SK-N-SH treated with all-trans-retinoic acid at 6 μM for 48 hours (cell line): Measurements from ENCODE around the gene APOB.

Experiments used
- ATAC-seq: fragments of 200-7000 bp; cut with Tn5 transposase; 3 replicates; pipeline ENCODE4 v1.9.1; 2020; ENCODE audit warnings: mild to moderate bottlenecking, moderate library complexity
- ARNTL ChIP-seq: fragments of 450-650 bp; formaldehyde crosslinking; IDR thresholded peaks from 2 replicates; pipeline ENCODE4 v1.5.0; 2020; ENCODE audit warnings: low read depth, mild to moderate bottlenecking, moderate library complexity, borderline replicate concordance
- BACH2 ChIP-seq: fragments of 250-450 bp; sonication (Bioruptor Pico); IDR thresholded peaks from 2 replicates; pipeline ENCODE4 v1.9.0; 2021; ENCODE audit warnings: mild to moderate bottlenecking, borderline replicate concordance
- CSDC2 ChIP-seq: fragments of 250-450 bp; sonication (Bioruptor Pico); IDR thresholded peaks from 2 replicates; pipeline ENCODE4 v1.5.0; 2020; ENCODE audit warnings: mild to moderate bottlenecking, moderate library complexity
- ESRRG ChIP-seq: fragments of 250-450 bp; sonication (Bioruptor Pico); IDR thresholded peaks from 2 replicates; pipeline ENCODE4 v1.6.1; 2021; ENCODE audit warnings: mild to moderate bottlenecking
- GLIS3 ChIP-seq: fragments of 250-450 bp; sonication (Bioruptor Pico); IDR thresholded peaks from 2 replicates; pipeline ENCODE4 v1.5.0; 2020; ENCODE audit warnings: mild to moderate bottlenecking, moderate library complexity
- ISL1 ChIP-seq: fragments of 250-450 bp; sonication (Bioruptor Pico); IDR thresholded peaks from 2 replicates; pipeline ENCODE4 v2.1.2; 2022; ENCODE audit warnings: mild to moderate bottlenecking, moderate library complexity
- OSR1 ChIP-seq: fragments of 250-450 bp; sonication (Bioruptor Pico); IDR thresholded peaks from 2 replicates; pipeline ENCODE4 v1.8.0; 2022; ENCODE audit warnings: moderate library complexity, mild to moderate bottlenecking, inconsistent platforms
- PPARA ChIP-seq: fragments of 250-450 bp; sonication (Bioruptor Pico); IDR thresholded peaks from 2 replicates; pipeline ENCODE4 v1.5.0; 2020; ENCODE audit warnings: mild to moderate bottlenecking, borderline replicate concordance
- RARB ChIP-seq: fragments of 250-450 bp; sonication (Bioruptor Pico); IDR thresholded peaks from 2 replicates; pipeline ENCODE4 v1.8.0; 2021; ENCODE audit warnings: mild to moderate bottlenecking, moderate library complexity
- SNAI2 ChIP-seq: fragments of 250-450 bp; sonication (Bioruptor Pico); IDR thresholded peaks from 2 replicates; pipeline ENCODE4 v1.5.0; 2020; ENCODE audit warnings: mild to moderate bottlenecking, moderate library complexity
- TCF4 ChIP-seq: fragments of 250-450 bp; sonication (Bioruptor Pico); IDR thresholded peaks from 2 replicates; pipeline ENCODE4 v1.8.0; 2021; ENCODE audit warnings: mild to moderate bottlenecking, moderate library complexity, borderline replicate concordance
- TOX ChIP-seq: fragments of 250-450 bp; sonication (Bioruptor Pico); IDR thresholded peaks from 2 replicates; pipeline ENCODE4 v1.8.0; 2021; ENCODE audit warnings: mild to moderate bottlenecking, moderate library complexity, borderline replicate concordance
- ZC3H10 ChIP-seq: fragments of 250-450 bp; sonication (Bioruptor Pico); IDR thresholded peaks from 2 replicates; pipeline ENCODE4 v1.5.1; 2021; ENCODE audit warnings: mild to moderate bottlenecking, moderate library complexity
- ZFP30 ChIP-seq: fragments of 450-650 bp; formaldehyde crosslinking; IDR thresholded peaks from 2 replicates; pipeline ENCODE4 v1.5.0; 2022; ENCODE audit warnings: mild to moderate bottlenecking, moderate library complexity
- ZNF70 ChIP-seq: fragments of 450-650 bp; formaldehyde crosslinking; IDR thresholded peaks from 2 replicates; pipeline ENCODE4 v1.5.0; 2020; ENCODE audit warnings: mild to moderate bottlenecking, moderate library complexity
- TF ChIP-seq, protein P1 (sequence below): fragments of 250-450 bp; sonication (Bioruptor Pico); IDR thresholded peaks from 2 replicates; pipeline ENCODE4 v1.8.0; 2020; ENCODE audit warnings: mild to moderate bottlenecking, moderate library complexity, borderline replicate concordance
- TF ChIP-seq, protein P2 (sequence below): fragments of 250-450 bp; sonication (Bioruptor Pico); IDR thresholded peaks from 2 replicates; pipeline ENCODE4 v1.5.0; 2020; ENCODE audit warnings: mild to moderate bottlenecking, moderate library complexity
- TF ChIP-seq, protein P3 (sequence below): fragments of 250-450 bp; sonication (Bioruptor Pico); IDR thresholded peaks from 2 replicates; pipeline ENCODE4 v1.5.1; 2021; ENCODE audit warnings: mild to moderate bottlenecking, moderate library complexity
- TF ChIP-seq, protein P4 (sequence below): fragments of 250-450 bp; sonication (Bioruptor Pico); IDR thresholded peaks from 2 replicates; pipeline ENCODE4 v1.5.1; 2020; ENCODE audit warnings: low read depth, mild to moderate bottlenecking, moderate library complexity
- TF ChIP-seq, protein P5 (sequence below): fragments of 250-450 bp; sonication (Bioruptor Pico); IDR thresholded peaks from 2 replicates; pipeline ENCODE4 v1.8.0; 2021; ENCODE audit warnings: low read depth, mild to moderate bottlenecking, moderate library complexity, borderline replicate concordance

The APOB gene

DNA sequence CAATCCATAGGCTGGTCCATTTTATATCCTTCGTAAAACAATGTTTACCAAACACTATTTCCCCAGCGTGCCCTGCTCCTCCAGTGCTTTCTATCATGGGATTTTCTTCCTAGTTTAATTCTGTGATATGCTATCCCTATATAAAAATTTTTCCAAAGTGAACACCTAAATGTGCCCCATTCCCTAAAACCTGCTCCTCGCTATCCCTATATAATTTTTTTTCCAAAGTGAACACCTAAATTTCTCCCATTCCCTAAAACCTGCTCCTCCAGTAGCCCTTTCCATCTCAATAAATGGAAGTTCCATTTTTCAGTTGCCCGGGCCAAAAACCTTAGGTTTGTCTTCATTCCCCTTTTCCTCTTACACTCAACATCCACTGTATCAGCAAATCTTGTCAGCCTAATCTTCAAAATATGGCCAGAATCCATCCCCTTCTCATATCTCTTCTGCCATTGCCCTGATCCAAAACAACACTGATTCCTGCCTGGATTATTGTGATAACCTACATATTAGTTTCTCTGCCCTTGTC is 26.1 kb downstream of the APOB start:
- TF ChIP-seq GLIS3 = no peak
- no peak for TF ChIP-seq RARB (CRISPR knock-in tag)
- TF ChIP-seq, protein P1, sequence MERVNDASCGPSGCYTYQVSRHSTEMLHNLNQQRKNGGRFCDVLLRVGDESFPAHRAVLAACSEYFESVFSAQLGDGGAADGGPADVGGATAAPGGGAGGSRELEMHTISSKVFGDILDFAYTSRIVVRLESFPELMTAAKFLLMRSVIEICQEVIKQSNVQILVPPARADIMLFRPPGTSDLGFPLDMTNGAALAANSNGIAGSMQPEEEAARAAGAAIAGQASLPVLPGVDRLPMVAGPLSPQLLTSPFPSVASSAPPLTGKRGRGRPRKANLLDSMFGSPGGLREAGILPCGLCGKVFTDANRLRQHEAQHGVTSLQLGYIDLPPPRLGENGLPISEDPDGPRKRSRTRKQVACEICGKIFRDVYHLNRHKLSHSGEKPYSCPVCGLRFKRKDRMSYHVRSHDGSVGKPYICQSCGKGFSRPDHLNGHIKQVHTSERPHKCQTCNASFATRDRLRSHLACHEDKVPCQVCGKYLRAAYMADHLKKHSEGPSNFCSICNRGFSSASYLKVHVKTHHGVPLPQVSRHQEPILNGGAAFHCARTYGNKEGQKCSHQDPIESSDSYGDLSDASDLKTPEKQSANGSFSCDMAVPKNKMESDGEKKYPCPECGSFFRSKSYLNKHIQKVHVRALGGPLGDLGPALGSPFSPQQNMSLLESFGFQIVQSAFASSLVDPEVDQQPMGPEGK (CRISPR knock-in tag) = no peak
- TF ChIP-seq CSDC2 = no peak
- TF ChIP-seq SNAI2 (CRISPR knock-in tag) = no peak
- TF ChIP-seq PPARA (CRISPR knock-in tag) = no peak
- ATAC-seq = no peak

DNA sequence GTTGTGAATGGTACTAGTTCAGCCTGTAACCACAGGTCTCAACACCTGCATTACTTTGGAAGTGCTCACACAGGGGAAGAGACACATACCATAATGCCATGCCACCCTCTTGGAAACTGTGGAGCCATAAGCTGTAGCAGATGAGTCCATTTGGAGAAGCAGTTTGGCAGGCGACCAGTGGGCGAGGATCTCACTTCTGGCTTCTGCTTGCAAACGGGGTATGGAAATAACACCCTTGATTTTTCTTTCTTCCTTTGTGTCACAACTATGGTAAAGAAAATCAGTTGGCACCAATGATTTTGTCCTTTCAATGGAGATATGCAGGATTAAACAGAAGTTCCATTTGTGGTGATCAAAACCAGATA is 28.6 kb downstream of the APOB start:
- no peak for TF ChIP-seq ZNF70
- ATAC-seq = no peak

DNA sequence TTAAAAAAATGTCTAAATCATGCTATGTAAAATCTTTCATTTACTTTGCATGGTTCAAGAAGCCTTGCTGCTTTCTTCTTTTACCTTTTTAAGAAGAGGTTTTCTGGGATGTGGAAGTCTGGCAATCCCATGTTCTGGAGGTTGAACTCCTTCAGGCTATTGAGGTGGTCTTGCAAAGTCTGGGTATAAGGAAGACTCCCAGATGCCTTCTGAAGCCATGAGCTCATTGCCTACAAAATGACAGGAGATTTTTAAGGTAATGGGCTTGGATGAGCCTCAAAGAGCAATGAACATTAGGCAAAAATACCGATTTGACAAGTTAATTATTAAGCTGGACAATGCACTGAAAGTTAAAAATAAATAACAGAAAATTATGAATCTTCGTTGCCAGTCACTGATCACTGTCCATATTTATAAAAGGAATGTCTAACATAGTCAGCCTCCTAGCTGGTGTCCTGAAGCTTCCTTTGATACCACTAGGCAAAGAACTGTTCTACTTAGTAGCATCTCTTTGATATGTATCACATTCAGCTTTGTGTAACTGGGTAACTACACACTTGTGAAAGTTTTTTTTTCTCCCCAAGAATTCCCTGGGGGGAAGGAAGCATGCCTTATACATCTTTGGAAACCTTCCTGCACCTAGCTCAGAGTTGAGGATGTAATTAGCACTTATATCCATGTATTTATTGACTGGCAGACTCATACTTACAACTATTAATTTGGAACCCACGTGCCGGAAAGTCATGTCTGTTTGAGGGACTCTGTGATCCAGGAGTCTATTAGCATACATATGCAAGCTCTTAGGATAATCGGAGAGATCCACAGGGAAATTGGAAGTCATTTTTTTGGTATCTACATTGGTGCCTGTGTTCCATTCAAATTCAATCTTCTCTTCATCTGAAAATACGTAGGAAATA is 29.3 kb downstream of the APOB start:
- TF ChIP-seq SNAI2 (CRISPR knock-in tag) = no peak
- no peak for TF ChIP-seq ARNTL (CRISPR knock-in tag)
- TF ChIP-seq ZNF70 = no peak
- TF ChIP-seq ESRRG (CRISPR knock-in tag) = no peak
- TF ChIP-seq, protein P2, sequence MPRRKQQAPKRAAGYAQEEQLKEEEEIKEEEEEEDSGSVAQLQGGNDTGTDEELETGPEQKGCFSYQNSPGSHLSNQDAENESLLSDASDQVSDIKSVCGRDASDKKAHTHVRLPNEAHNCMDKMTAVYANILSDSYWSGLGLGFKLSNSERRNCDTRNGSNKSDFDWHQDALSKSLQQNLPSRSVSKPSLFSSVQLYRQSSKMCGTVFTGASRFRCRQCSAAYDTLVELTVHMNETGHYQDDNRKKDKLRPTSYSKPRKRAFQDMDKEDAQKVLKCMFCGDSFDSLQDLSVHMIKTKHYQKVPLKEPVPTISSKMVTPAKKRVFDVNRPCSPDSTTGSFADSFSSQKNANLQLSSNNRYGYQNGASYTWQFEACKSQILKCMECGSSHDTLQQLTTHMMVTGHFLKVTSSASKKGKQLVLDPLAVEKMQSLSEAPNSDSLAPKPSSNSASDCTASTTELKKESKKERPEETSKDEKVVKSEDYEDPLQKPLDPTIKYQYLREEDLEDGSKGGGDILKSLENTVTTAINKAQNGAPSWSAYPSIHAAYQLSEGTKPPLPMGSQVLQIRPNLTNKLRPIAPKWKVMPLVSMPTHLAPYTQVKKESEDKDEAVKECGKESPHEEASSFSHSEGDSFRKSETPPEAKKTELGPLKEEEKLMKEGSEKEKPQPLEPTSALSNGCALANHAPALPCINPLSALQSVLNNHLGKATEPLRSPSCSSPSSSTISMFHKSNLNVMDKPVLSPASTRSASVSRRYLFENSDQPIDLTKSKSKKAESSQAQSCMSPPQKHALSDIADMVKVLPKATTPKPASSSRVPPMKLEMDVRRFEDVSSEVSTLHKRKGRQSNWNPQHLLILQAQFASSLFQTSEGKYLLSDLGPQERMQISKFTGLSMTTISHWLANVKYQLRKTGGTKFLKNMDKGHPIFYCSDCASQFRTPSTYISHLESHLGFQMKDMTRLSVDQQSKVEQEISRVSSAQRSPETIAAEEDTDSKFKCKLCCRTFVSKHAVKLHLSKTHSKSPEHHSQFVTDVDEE = no peak
- TF ChIP-seq, protein P3, sequence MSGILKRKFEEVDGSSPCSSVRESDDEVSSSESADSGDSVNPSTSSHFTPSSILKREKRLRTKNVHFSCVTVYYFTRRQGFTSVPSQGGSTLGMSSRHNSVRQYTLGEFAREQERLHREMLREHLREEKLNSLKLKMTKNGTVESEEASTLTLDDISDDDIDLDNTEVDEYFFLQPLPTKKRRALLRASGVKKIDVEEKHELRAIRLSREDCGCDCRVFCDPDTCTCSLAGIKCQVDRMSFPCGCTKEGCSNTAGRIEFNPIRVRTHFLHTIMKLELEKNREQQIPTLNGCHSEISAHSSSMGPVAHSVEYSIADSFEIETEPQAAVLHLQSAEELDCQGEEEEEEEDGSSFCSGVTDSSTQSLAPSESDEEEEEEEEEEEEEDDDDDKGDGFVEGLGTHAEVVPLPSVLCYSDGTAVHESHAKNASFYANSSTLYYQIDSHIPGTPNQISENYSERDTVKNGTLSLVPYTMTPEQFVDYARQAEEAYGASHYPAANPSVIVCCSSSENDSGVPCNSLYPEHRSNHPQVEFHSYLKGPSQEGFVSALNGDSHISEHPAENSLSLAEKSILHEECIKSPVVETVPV (CRISPR knock-in tag) = no peak
- TF ChIP-seq, protein P4, sequence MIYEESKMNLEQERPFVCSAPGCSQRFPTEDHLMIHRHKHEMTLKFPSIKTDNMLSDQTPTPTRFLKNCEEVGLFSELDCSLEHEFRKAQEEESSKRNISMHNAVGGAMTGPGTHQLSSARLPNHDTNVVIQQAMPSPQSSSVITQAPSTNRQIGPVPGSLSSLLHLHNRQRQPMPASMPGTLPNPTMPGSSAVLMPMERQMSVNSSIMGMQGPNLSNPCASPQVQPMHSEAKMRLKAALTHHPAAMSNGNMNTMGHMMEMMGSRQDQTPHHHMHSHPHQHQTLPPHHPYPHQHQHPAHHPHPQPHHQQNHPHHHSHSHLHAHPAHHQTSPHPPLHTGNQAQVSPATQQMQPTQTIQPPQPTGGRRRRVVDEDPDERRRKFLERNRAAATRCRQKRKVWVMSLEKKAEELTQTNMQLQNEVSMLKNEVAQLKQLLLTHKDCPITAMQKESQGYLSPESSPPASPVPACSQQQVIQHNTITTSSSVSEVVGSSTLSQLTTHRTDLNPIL (CRISPR knock-in tag) = no peak
- no peak for ATAC-seq

DNA sequence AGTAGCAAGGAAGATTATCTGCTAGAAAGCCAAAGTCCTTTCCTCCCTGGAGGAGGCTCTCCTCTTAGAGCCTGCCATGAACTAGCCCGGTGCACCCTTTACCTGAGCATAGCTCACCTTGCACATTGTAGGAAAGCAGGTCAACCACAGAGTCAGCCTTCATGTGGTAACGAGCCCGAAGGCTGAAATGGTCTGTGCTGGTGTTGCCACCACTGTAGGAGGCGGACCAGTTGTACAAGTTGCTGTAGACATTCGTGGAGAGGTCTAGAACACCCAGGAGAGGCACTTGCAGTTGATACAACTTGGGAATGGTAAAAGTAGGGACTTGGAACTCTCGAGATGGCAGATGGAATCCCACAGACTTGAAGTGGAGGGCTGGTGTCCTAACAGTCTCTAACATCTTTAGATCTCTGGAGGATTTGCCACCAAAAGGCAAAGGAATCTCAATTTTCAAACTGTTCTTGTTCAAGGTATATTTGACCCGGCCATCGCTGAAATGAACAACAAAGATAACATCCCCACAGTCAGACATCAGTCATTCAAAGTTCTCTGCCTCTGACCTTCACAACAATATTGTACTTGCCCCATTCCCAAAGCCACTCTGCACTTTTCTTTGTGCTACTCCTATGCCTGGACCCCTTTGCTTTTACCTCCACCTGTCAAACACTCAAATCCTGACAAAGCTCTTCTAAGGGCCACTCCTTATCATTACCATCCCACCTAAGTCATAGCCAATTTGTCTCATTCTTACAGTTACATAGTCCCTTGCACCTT is 30.6 kb downstream of the APOB start:
- TF ChIP-seq SNAI2 (CRISPR knock-in tag) (no peak), ZFP30 (CRISPR knock-in tag) (no peak), OSR1 (CRISPR knock-in tag) (no peak), CSDC2 (no peak), PPARA (CRISPR knock-in tag) (no peak), ESRRG (CRISPR knock-in tag) (no peak), ZNF70 (no peak), TCF4 (CRISPR knock-in tag) (no peak), ISL1 (CRISPR knock-in tag) (no peak), TOX (CRISPR knock-in tag) (no peak), BACH2 (no peak), ZC3H10 (no peak)
- TF ChIP-seq, protein P5, sequence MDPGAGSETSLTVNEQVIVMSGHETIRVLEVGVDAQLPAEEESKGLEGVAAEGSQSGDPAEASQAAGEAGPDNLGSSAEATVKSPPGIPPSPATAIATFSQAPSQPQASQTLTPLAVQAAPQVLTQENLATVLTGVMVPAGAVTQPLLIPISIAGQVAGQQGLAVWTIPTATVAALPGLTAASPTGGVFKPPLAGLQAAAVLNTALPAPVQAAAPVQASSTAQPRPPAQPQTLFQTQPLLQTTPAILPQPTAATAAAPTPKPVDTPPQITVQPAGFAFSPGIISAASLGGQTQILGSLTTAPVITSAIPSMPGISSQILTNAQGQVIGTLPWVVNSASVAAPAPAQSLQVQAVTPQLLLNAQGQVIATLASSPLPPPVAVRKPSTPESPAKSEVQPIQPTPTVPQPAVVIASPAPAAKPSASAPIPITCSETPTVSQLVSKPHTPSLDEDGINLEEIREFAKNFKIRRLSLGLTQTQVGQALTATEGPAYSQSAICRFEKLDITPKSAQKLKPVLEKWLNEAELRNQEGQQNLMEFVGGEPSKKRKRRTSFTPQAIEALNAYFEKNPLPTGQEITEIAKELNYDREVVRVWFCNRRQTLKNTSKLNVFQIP (CRISPR knock-in tag) = no peak
- TF ChIP-seq, protein P4 (CRISPR knock-in tag) = no peak
- TF ChIP-seq, protein P1 (CRISPR knock-in tag) = no peak
- TF ChIP-seq, all 23 proteins: peak for 0
- ATAC-seq = no peak
